Activated T-helper 17 cell treated with anti-CD3 and anti-CD28 coated beads, Interleukin-2, amount 50 U/mL, for 72 hours (primary cell): Measurements from ENCODE around the gene PAPSS2. TPM values are rescaled to one million over a fixed set of nuclear protein-coding genes. Genes with fewer than 3 reads are reported as not detected.

Experiments used
- ATAC-seq: fragments of 150-1000 bp; cut with Tn5 transposase; replicated peaks from 2 replicates; pipeline ENCODE4 v1.10.0; 2021; ENCODE audit warnings: mild to moderate bottlenecking, moderate library complexity
- H3K27ac Mint-ChIP-seq: one replicate; pipeline ENCODE4 v1.8.0; 2022; ENCODE audit warnings: mixed read lengths
- H3K27me3 Mint-ChIP-seq: one replicate; pipeline ENCODE4 v1.8.0; 2022; ENCODE audit warnings: mixed read lengths
- H3K36me3 Mint-ChIP-seq: one replicate; pipeline ENCODE4 v1.8.0; 2022; ENCODE audit warnings: low read depth, mild to moderate bottlenecking, mixed read lengths
- H3K4me1 Mint-ChIP-seq: one replicate; pipeline ENCODE4 v1.8.0; 2022; ENCODE audit warnings: mixed read lengths
- H3K4me3 Mint-ChIP-seq: one replicate; pipeline ENCODE4 v1.8.0; 2022; ENCODE audit warnings: mild to moderate bottlenecking, mixed read lengths
- H3K9me3 Mint-ChIP-seq: one replicate; pipeline ENCODE4 v1.8.0; 2022; ENCODE audit warnings: mixed read lengths
- total RNA-seq, 2 donors: library from RNA; stranded (reverse); gene quantifications; one replicate each; pipeline ENCODE4 v1.2.3, GENCODE V29; 2022

Gene PAPSS2
- total RNA-seq, 2 donors from 2014 or later, result 0.66 to 4.3 TPM

- H3K27ac Mint-ChIP-seq, result no peak overlapping the region
These were observed 91.6 kb downstream of the PAPSS2 start for GRCh38 chr10:87751274-87751673.

GRCh38 chr10:87752566-87752965 lies 92.9 kb downstream of the PAPSS2 start:
- Mint-ChIP-seq H3K9me3 (peaks cover 3% of the 10 kb centered on the region), H3K27ac (no peak overlapping the region), H3K27me3 (no peaks in the 10 kb centered on the region), H3K36me3 (peaks cover 48% of the 10 kb centered on the region), H3K4me1 (peaks cover 25% of the 10 kb centered on the region), H3K4me3 (no peak overlapping the region)
- ATAC-seq, result no peak

More at GRCh38 chr10:87751274-87751673, 91.6 kb downstream of the PAPSS2 start:
- Mint-ChIP-seq H3K27me3 (no peaks in the 10 kb centered on the region), H3K4me1 (peaks cover 25% of the 10 kb centered on the region), H3K36me3 (peaks cover 39% of the 10 kb centered on the region), H3K4me3 (no peak overlapping the region), H3K9me3 (peaks cover 3% of the 10 kb centered on the region)
- ATAC-seq, result no peak

- Mint-ChIP-seq H3K9me3 (no peaks in the 10 kb centered on the region), H3K27ac (peak overlapping the region; percentile 70), H3K27me3 (no peaks in the 10 kb centered on the region), H3K36me3 (peaks cover 63% of the 10 kb centered on the region), H3K4me3 (peak overlapping the region; percentile 25), H3K4me1 (peaks cover 31% of the 10 kb centered on the region)
- ATAC-seq, result peak; percentile 62
These were observed 94.6 kb downstream of the PAPSS2 start for GRCh38 chr10:87753995-87754866.

GRCh38 chr10:87757685-87758084 lies 98.0 kb downstream of the PAPSS2 start:
- H3K27ac Mint-ChIP-seq, result no peak overlapping the region
- peaks cover 88% of the 10 kb centered on the region for H3K36me3 Mint-ChIP-seq
- H3K27me3 Mint-ChIP-seq, result no peaks in the 10 kb centered on the region
- no peaks in the 10 kb centered on the region for H3K9me3 Mint-ChIP-seq
- H3K4me1 Mint-ChIP-seq, result peaks cover 26% of the 10 kb centered on the region
- no peak overlapping the region for H3K4me3 Mint-ChIP-seq
- ATAC-seq, result no peak

- Mint-ChIP-seq H3K9me3 (no peaks in the 10 kb centered on the region), H3K4me3 (no peak overlapping the region), H3K36me3 (peaks cover 82% of the 10 kb centered on the region), H3K4me1 (peaks cover 12% of the 10 kb centered on the region), H3K27me3 (no peaks in the 10 kb centered on the region), H3K27ac (peak overlapping the region; percentile 27)
- no peak for ATAC-seq
These were observed 99.9 kb downstream of the PAPSS2 start for GRCh38 chr10:87759551-87759950.

GRCh38 chr10:87760195-87760905 lies 100.7 kb downstream of the PAPSS2 start:
- peaks cover 82% of the 10 kb centered on the region for H3K36me3 Mint-ChIP-seq
- peaks cover 11% of the 10 kb centered on the region for H3K4me1 Mint-ChIP-seq
- no peak overlapping the region for H3K4me3 Mint-ChIP-seq
- ATAC-seq, result no peak
- no peaks in the 10 kb centered on the region for H3K27me3 Mint-ChIP-seq
- H3K9me3 Mint-ChIP-seq, result no peaks in the 10 kb centered on the region
- peak overlapping the region; percentile 18 for H3K27ac Mint-ChIP-seq

- H3K4me3 Mint-ChIP-seq, result peak overlapping the region; percentile 54
- H3K36me3 Mint-ChIP-seq, result peaks cover 82% of the 10 kb centered on the region
- no peak overlapping the region for H3K27ac Mint-ChIP-seq
- H3K27me3 Mint-ChIP-seq, result no peaks in the 10 kb centered on the region
- no peaks in the 10 kb centered on the region for H3K9me3 Mint-ChIP-seq
- no peak for ATAC-seq
- peaks cover 11% of the 10 kb centered on the region for H3K4me1 Mint-ChIP-seq
These were observed 101.5 kb downstream of the PAPSS2 start for GRCh38 chr10:87761153-87761552.

GRCh38 chr10:87761892-87762291 lies 102.2 kb downstream of the PAPSS2 start:
- ATAC-seq, result peak; percentile 98
- Mint-ChIP-seq H3K36me3 (peaks cover 84% of the 10 kb centered on the region), H3K27ac (peak overlapping the region; percentile 91), H3K27me3 (no peaks in the 10 kb centered on the region), H3K4me1 (peaks cover 11% of the 10 kb centered on the region), H3K4me3 (peak overlapping the region; percentile 54), H3K9me3 (no peaks in the 10 kb centered on the region)

- peak overlapping the region; percentile 36 for H3K27ac Mint-ChIP-seq
- no peak for ATAC-seq
- H3K36me3 Mint-ChIP-seq, result peaks cover 85% of the 10 kb centered on the region
- H3K4me3 Mint-ChIP-seq, result no peak overlapping the region
- peaks cover 7% of the 10 kb centered on the region for H3K4me1 Mint-ChIP-seq
- no peaks in the 10 kb centered on the region for H3K27me3 Mint-ChIP-seq
- H3K9me3 Mint-ChIP-seq, result no peaks in the 10 kb centered on the region
These were observed 103.6 kb downstream of the PAPSS2 start for GRCh38 chr10:87763086-87763861.

- Mint-ChIP-seq H3K27me3 (no peaks in the 10 kb centered on the region), H3K36me3 (peaks cover 87% of the 10 kb centered on the region), H3K27ac (no peak overlapping the region), H3K4me3 (no peak overlapping the region), H3K9me3 (no peaks in the 10 kb centered on the region), H3K4me1 (peaks cover 5% of the 10 kb centered on the region)
- ATAC-seq, result no peak
These were observed 104.6 kb downstream of the PAPSS2 start for GRCh38 chr10:87764072-87764934.

GRCh38 chr10:87765666-87766376 lies 106.1 kb downstream of the PAPSS2 start:
- Mint-ChIP-seq H3K36me3 (peaks cover 88% of the 10 kb centered on the region), H3K27me3 (no peaks in the 10 kb centered on the region), H3K9me3 (no peaks in the 10 kb centered on the region), H3K27ac (no peak overlapping the region), H3K4me3 (no peak overlapping the region), H3K4me1 (no peaks in the 10 kb centered on the region)
- ATAC-seq, result no peak

GRCh38 chr10:87767253-87767652 lies 107.6 kb downstream of the PAPSS2 start:
- no peaks in the 10 kb centered on the region for H3K27me3 Mint-ChIP-seq
- H3K36me3 Mint-ChIP-seq, result peaks cover 84% of the 10 kb centered on the region
- no peak overlapping the region for H3K27ac Mint-ChIP-seq
- H3K4me1 Mint-ChIP-seq, result no peaks in the 10 kb centered on the region
- H3K4me3 Mint-ChIP-seq, result no peak overlapping the region
- no peaks in the 10 kb centered on the region for H3K9me3 Mint-ChIP-seq
- no peak for ATAC-seq

- no peaks in the 10 kb centered on the region for H3K27me3 Mint-ChIP-seq
- peak; percentile 32 for ATAC-seq
- no peak overlapping the region for H3K27ac Mint-ChIP-seq
- no peaks in the 10 kb centered on the region for H3K4me1 Mint-ChIP-seq
- H3K36me3 Mint-ChIP-seq, result peaks cover 82% of the 10 kb centered on the region
- no peak overlapping the region for H3K4me3 Mint-ChIP-seq
- no peaks in the 10 kb centered on the region for H3K9me3 Mint-ChIP-seq
These were observed 112.3 kb downstream of the PAPSS2 start for GRCh38 chr10:87771871-87772500.
